Measurements from ENCODE around the gene MYCBPAP. TPM values are rescaled to one million over a fixed set of nuclear protein-coding genes. Genes with fewer than 3 reads are reported as not detected.

MYCBPAP gene
- total RNA-seq, 2 experiments from 2014 or later = 8.1 to 8.5 TPM

DNA sequence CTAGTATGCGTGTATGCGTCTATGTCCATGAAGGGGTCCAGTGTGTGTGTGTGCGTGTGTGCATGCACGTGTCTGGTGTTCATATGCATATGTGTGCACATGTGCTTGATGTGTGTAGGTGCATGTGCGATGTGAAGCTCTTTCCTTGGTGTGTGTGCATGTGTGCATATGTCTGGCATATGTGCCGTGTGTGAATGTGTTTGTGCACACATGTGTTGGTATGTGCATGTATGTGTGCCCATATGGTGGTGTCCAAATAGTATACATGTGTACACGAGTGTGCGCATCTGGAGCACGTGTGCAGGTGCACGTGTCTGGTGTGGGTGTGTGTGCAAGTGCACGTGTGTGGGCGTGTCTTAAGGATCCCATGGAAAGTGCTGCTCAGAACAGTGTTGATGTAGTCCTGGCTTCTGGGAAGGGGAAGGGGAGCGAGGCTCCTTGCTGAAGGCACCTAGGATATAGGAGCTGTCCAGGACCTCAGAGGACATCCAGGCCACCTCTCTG is 69.3 kb downstream of the MYCBPAP start:
- Mint-ChIP-seq H3K4me3 (no peak overlapping the region), H3K36me3 (no peaks in the 10 kb centered on the region), H3K27ac (no peak overlapping the region), H3K27me3 (peaks cover 7% of the 10 kb centered on the region), H3K4me1 (ENCODE audit: low read depth) (no peaks in the 10 kb centered on the region), H3K9me3 (no peaks in the 10 kb centered on the region)
- DNase-seq = no peak
- CTCF ChIA-PET = no interaction called here
- intact Hi-C loops (cut with micrococcal nuclease) = no loop called here
- POLR2A ChIA-PET = no interaction called here

DNA sequence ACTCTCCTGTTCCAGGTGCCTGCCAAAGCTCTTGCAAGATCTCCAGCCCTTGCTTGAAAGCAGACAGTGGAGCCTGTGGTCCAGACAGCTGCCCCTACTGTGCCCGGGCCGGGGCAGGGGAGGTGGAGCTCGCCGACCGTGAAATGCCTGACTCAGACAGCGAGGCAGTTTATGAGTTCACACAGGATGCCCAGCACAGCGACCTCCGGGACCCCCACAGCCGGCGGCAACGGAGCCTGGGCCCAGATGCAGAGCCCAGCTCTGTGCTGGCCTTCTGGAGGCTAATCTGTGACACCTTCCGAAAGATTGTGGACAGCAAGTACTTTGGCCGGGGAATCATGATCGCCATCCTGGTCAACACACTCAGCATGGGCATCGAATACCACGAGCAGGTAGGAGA is 69.9 kb downstream of the MYCBPAP start:
- no peaks in the 10 kb centered on the region for H3K9me3 Mint-ChIP-seq
- H3K27ac Mint-ChIP-seq = no peak overlapping the region
- intact Hi-C loops (cut with micrococcal nuclease) = no loop called here
- no peaks in the 10 kb centered on the region for H3K36me3 Mint-ChIP-seq
- CTCF ChIA-PET = no interaction called here
- no peak overlapping the region for H3K4me3 Mint-ChIP-seq
- peaks cover 7% of the 10 kb centered on the region for H3K27me3 Mint-ChIP-seq
- DNase-seq = no peak
- H3K4me1 Mint-ChIP-seq (ENCODE audit: low read depth) = no peaks in the 10 kb centered on the region
- POLR2A ChIA-PET = no interaction called here

DNA sequence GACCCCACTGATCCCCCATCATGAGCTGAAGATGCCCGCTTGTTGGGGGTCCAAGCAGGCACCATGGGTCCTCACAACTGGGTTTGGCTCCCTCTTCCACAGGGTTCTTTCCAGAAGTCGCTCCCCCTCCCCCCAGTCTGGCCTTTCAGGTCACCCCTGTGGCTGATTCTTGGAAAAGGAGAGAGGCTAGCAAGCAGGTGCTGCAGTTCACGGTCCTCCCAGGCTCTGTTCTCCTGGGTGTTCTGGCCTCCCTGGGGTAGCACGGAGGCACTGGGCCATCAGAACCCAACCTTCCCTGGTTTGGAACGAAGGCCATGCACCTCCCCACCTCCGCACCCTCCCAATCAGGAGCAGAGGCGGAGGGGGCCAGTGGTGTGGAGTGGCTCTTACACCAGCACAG is 71.2 kb downstream of the MYCBPAP start:
- H3K36me3 Mint-ChIP-seq = no peaks in the 10 kb centered on the region
- no peak for DNase-seq
- H3K9me3 Mint-ChIP-seq = no peaks in the 10 kb centered on the region
- CTCF ChIA-PET = no interaction called here
- no peak overlapping the region for H3K27ac Mint-ChIP-seq
- intact Hi-C loops (cut with micrococcal nuclease) = no loop called here
- H3K4me3 Mint-ChIP-seq = no peak overlapping the region
- POLR2A ChIA-PET = no interaction called here
- no peaks in the 10 kb centered on the region for H3K4me1 Mint-ChIP-seq (ENCODE audit: low read depth)
- H3K27me3 Mint-ChIP-seq = peaks cover 7% of the 10 kb centered on the region

DNA sequence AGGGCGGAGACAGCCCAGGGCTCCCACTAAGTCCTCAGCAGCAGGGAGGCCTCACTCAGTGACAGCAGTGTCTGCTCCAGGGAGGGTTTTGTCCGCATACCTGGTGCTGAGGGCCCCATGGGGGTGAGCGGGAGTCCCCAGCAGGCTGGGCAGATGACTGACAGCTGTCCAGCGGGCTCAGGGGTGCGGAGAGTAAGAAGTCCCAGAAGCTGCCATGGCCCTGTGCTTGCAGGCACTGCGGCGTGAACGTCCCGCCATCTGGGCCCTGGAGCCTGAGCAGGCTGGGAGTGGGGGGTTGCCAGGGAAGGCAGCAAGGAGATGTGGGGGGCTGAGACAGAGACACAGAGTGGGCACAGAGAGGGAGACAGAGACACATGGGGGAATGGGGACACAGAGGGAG is 72.4 kb downstream of the MYCBPAP start:
- intact Hi-C loops (cut with micrococcal nuclease) = no loop called here
- Mint-ChIP-seq H3K27ac (no peak overlapping the region), H3K4me1 (ENCODE audit: low read depth) (no peaks in the 10 kb centered on the region), H3K36me3 (no peaks in the 10 kb centered on the region), H3K4me3 (no peak overlapping the region), H3K27me3 (peaks cover 7% of the 10 kb centered on the region), H3K9me3 (no peaks in the 10 kb centered on the region)
- DNase-seq = no peak
- CTCF ChIA-PET = no interaction called here
- POLR2A ChIA-PET = no interaction called here

Other genes with a start within 250 kb of the MYCBPAP start
- under 1 TPM in 1 of 2 experiments, not detected in 1; 0.07 TPM for gene TMEM92, start 234.0 kb upstream of the MYCBPAP start, total RNA-seq
- 10 to 100 TPM; 41.3 to 43.3 TPM for gene XYLT2, start 162.3 kb upstream of the MYCBPAP start, total RNA-seq
- 10 to 100 TPM; 53.9 to 64.5 TPM for gene MRPL27, start 135.3 kb upstream of the MYCBPAP start, total RNA-seq
- 10 to 100 TPM; 47.7 to 48.1 TPM for gene EME1, start 135.2 kb upstream of the MYCBPAP start, total RNA-seq
- gene LRRC59, start 110.9 kb upstream of the MYCBPAP start, total RNA-seq = 10 to 100 TPM; 77.1 to 78.8 TPM
- 10 to 100 TPM; 20.1 to 23.6 TPM for gene ACSF2, start 82.2 kb upstream of the MYCBPAP start, total RNA-seq
- not detected for gene CHAD, start 39.6 kb upstream of the MYCBPAP start, total RNA-seq
- gene RSAD1, start 29.6 kb upstream of the MYCBPAP start, total RNA-seq = 10 to 100 TPM; 31.9 to 37.2 TPM
- gene EPN3, start 24.3 kb downstream of the MYCBPAP start, total RNA-seq = not detected
- gene SPATA20, start 38.7 kb downstream of the MYCBPAP start, total RNA-seq = 10 to 100 TPM; 22.8 to 23.4 TPM
- gene CACNA1G, start 52.3 kb downstream of the MYCBPAP start, total RNA-seq = under 1 TPM in 1 of 2 experiments, not detected in 1; 0.05 TPM
- gene ABCC3, start 126.4 kb downstream of the MYCBPAP start, total RNA-seq = not detected
- 10 to 100 TPM; 27.4 to 27.8 TPM for gene ANKRD40, start 199.5 kb downstream of the MYCBPAP start, total RNA-seq
- gene LUC7L3, start 211.2 kb downstream of the MYCBPAP start, total RNA-seq = 100 to 1,000 TPM; 120 to 137 TPM